ENCODE data around the gene SMU1. TPM values are rescaled to one million over a fixed set of nuclear protein-coding genes. Genes with fewer than 3 reads are reported as not detected.

SMU1 gene
- total and polyA plus RNA-seq, 2 of the 13 experiments (the other 11 are each of a cell fraction or from before 2014, with no cell fraction given): 12.9 to 36.6 TPM

DNA sequence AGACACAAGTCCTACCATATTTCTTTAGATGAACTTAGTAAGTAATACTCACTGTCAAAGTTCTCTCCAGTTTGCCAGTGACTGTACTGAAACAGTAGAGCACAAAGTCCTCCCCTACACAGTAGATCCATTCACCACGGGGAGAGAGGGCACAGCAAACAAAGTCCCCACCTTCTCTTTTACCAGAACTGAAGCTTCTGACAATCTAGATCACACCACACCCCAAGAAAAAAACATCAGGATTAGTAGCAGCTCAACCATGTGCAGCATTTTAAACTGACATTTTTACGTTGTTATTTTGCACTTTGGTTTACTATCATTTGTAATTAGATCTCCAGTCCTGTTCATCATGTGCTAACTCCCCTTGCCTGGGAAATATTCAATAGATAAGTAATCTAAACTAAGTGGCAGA lies 28.4 kb downstream of the SMU1 start (continued):
- TF ChIP-seq, protein P1, sequence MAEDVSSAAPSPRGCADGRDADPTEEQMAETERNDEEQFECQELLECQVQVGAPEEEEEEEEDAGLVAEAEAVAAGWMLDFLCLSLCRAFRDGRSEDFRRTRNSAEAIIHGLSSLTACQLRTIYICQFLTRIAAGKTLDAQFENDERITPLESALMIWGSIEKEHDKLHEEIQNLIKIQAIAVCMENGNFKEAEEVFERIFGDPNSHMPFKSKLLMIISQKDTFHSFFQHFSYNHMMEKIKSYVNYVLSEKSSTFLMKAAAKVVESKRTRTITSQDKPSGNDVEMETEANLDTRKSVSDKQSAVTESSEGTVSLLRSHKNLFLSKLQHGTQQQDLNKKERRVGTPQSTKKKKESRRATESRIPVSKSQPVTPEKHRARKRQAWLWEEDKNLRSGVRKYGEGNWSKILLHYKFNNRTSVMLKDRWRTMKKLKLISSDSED (CRISPR knock-in tag; IDR thresholded peaks at IDR 0.05): no peak
- TF ChIP-seq ZNF572 (CRISPR knock-in tag; IDR thresholded peaks at IDR 0.05): no peak
- TF ChIP-seq ZNF337 (CRISPR knock-in tag; IDR thresholded peaks at IDR 0.05; ENCODE audit: borderline replicate concordance, low read depth): no peak
- TF ChIP-seq, protein P2, sequence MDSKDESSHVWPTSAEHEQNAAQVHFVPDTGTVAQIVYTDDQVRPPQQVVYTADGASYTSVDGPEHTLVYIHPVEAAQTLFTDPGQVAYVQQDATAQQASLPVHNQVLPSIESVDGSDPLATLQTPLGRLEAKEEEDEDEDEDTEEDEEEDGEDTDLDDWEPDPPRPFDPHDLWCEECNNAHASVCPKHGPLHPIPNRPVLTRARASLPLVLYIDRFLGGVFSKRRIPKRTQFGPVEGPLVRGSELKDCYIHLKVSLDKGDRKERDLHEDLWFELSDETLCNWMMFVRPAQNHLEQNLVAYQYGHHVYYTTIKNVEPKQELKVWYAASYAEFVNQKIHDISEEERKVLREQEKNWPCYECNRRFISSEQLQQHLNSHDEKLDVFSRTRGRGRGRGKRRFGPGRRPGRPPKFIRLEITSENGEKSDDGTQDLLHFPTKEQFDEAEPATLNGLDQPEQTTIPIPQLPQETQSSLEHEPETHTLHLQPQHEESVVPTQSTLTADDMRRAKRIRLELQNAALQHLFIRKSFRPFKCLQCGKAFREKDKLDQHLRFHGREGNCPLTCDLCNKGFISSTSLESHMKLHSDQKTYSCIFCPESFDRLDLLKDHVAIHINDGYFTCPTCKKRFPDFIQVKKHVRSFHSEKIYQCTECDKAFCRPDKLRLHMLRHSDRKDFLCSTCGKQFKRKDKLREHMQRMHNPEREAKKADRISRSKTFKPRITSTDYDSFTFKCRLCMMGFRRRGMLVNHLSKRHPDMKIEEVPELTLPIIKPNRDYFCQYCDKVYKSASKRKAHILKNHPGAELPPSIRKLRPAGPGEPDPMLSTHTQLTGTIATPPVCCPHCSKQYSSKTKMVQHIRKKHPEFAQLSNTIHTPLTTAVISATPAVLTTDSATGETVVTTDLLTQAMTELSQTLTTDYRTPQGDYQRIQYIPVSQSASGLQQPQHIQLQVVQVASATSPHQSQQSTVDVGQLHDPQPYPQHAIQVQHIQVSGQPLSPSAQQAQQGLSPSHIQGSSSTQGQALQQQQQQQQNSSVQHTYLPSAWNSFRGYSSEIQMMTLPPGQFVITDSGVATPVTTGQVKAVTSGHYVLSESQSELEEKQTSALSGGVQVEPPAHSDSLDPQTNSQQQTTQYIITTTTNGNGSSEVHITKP (CRISPR knock-in tag; IDR thresholded peaks at IDR 0.05; ENCODE audit: low read depth): peak; percentile 45; the same call in 1 of the 2 replicates
- no peak for TF ChIP-seq ZNF530 (CRISPR knock-in tag; IDR thresholded peaks at IDR 0.05; ENCODE audit: low read depth)
- peak; percentile 35; the same call in 1 of the 2 replicates for TF ChIP-seq KAT8 (CRISPR knock-in tag; IDR thresholded peaks at IDR 0.05)
- no peak for TF ChIP-seq STAG1 (CRISPR knock-in tag; IDR thresholded peaks at IDR 0.05)
- no peak for TF ChIP-seq GABPB1 (CRISPR knock-in tag; IDR thresholded peaks at IDR 0.05)
- TF ChIP-seq MZF1 (CRISPR knock-in tag; IDR thresholded peaks at IDR 0.05; ENCODE audit: borderline replicate concordance): no peak
- TF ChIP-seq, protein P3, sequence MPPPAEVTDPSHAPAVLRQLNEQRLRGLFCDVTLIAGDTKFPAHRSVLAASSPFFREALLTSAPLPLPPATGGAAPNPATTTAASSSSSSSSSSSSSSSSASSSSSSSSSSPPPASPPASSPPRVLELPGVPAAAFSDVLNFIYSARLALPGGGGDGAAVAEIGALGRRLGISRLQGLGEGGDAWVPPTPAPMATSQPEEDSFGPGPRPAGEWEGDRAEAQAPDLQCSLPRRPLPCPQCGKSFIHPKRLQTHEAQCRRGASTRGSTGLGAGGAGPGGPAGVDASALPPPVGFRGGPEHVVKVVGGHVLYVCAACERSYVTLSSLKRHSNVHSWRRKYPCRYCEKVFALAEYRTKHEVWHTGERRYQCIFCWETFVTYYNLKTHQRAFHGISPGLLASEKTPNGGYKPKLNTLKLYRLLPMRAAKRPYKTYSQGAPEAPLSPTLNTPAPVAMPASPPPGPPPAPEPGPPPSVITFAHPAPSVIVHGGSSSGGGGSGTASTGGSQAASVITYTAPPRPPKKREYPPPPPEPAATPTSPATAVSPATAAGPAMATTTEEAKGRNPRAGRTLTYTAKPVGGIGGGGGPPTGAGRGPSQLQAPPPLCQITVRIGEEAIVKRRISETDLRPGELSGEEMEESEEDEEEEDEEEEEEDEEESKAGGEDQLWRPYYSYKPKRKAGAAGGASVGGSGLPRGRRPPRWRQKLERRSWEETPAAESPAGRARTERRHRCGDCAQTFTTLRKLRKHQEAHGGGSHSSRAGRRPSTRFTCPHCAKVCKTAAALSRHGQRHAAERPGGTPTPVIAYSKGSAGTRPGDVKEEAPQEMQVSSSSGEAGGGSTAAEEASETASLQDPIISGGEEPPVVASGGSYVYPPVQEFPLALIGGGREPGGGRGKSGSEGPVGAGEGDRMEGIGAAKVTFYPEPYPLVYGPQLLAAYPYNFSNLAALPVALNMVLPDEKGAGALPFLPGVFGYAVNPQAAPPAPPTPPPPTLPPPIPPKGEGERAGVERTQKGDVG (CRISPR knock-in tag; IDR thresholded peaks at IDR 0.05; ENCODE audit: borderline replicate concordance): no peak
- no peak for TF ChIP-seq TBP (CRISPR knock-in tag; IDR thresholded peaks at IDR 0.05)
- TF ChIP-seq, protein P4, sequence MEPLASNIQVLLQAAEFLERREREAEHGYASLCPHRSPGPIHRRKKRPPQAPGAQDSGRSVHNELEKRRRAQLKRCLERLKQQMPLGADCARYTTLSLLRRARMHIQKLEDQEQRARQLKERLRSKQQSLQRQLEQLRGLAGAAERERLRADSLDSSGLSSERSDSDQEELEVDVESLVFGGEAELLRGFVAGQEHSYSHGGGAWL (CRISPR knock-in tag; IDR thresholded peaks at IDR 0.05): no peak
- TF ChIP-seq ZBTB38 (CRISPR knock-in tag; IDR thresholded peaks at IDR 0.05): no peak
- no peak for TF ChIP-seq KMT2A (CRISPR knock-in tag; IDR thresholded peaks at IDR 0.05)
- TF ChIP-seq SP1 (IDR thresholded peaks at IDR 0.05): no peak
- no peak for TF ChIP-seq SP1 (CRISPR knock-in tag; IDR thresholded peaks at IDR 0.05)
- TF ChIP-seq FOXK1 (CRISPR knock-in tag; IDR thresholded peaks at IDR 0.05; ENCODE audit: borderline replicate concordance, low read depth): no peak
- TF ChIP-seq DMAP1 (CRISPR knock-in tag; IDR thresholded peaks at IDR 0.05): 0 out of 2 replicates have a peak, but pooled peaks have one; percentile 28
- TF ChIP-seq NFE2 (CRISPR knock-in tag; IDR thresholded peaks at IDR 0.05): no peak
- TF ChIP-seq PHF8 (CRISPR knock-in tag; IDR thresholded peaks at IDR 0.05): no peak
- no peak for TF ChIP-seq ELF3 (CRISPR knock-in tag; IDR thresholded peaks at IDR 0.05)
- no peak for TF ChIP-seq HOXD1 (CRISPR knock-in tag; IDR thresholded peaks at IDR 0.05)
- TF ChIP-seq, protein P5, sequence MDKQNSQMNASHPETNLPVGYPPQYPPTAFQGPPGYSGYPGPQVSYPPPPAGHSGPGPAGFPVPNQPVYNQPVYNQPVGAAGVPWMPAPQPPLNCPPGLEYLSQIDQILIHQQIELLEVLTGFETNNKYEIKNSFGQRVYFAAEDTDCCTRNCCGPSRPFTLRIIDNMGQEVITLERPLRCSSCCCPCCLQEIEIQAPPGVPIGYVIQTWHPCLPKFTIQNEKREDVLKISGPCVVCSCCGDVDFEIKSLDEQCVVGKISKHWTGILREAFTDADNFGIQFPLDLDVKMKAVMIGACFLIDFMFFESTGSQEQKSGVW (CRISPR knock-in tag; IDR thresholded peaks at IDR 0.05; ENCODE audit: borderline replicate concordance): no peak
- TF ChIP-seq ZNF629 (CRISPR knock-in tag; conservative IDR thresholded peaks at IDR 0.05): 0 out of 2 replicates have a peak, but pooled peaks have one; percentile 21
